ENCODE data around the gene ZNF282. TPM values are rescaled to one million over a fixed set of nuclear protein-coding genes. Genes with fewer than 3 reads are reported as not detected.

Gene ZNF282
- total RNA-seq, 2 donors from 2014 or later, result 37.4 to 46.7 TPM

GRCh38 chr7:149199234-149199995 is 4.1 kb downstream of the ZNF282 start:
- H3K27ac Mint-ChIP-seq, result peak overlapping the region; percentile 60 to 91
- no peak for DNase-seq (ENCODE audit: low spot score)
- H3K27me3 Mint-ChIP-seq, result no peaks in the 10 kb centered on the region
- peak overlapping the region; percentile 67 for H3K4me3 Mint-ChIP-seq
- H3K36me3 Mint-ChIP-seq, result peaks cover 41% of the 10 kb centered on the region
- no peak for ATAC-seq
- H3K4me1 Mint-ChIP-seq (ENCODE audit: low read depth in 2 of 2), result peaks cover 57 to 73% of the 10 kb centered on the region in 2 donors
- no peaks in the 10 kb centered on the region for H3K9me3 Mint-ChIP-seq

- Mint-ChIP-seq H3K36me3 (peaks cover 54% of the 10 kb centered on the region), H3K27ac (peak overlapping the region; percentile 91 to 93), H3K9me3 (no peaks in the 10 kb centered on the region), H3K4me1 (ENCODE audit: low read depth in 2 of 2) (peaks cover 50 to 53% of the 10 kb centered on the region in 2 donors), H3K4me3 (peak overlapping the region; percentile 65), H3K27me3 (no peaks in the 10 kb centered on the region)
- no peak for DNase-seq (ENCODE audit: low spot score)
- ATAC-seq, result peak; percentile 88 to 90
Observed at GRCh38 chr7:149202831-149203231, 7.5 kb downstream of the ZNF282 start.

- Mint-ChIP-seq H3K27me3 (no peaks in the 10 kb centered on the region), H3K36me3 (peaks cover 46% of the 10 kb centered on the region), H3K4me3 (no peak overlapping the region), H3K4me1 (ENCODE audit: low read depth in 2 of 2) (peaks cover 39 to 43% of the 10 kb centered on the region in 2 donors), H3K9me3 (no peaks in the 10 kb centered on the region), H3K27ac (peak overlapping the region in 1 of 2 donors; percentile 50)
- DNase-seq (ENCODE audit: low spot score) (no peak), ATAC-seq (no peak)
Observed at GRCh38 chr7:149205690-149206381, 10.5 kb downstream of the ZNF282 start.

GRCh38 chr7:149207324-149208035 is 12.1 kb downstream of the ZNF282 start:
- ATAC-seq (no peak), DNase-seq (ENCODE audit: low spot score) (no peak)
- peaks cover 37% of the 10 kb centered on the region for H3K36me3 Mint-ChIP-seq
- no peak overlapping the region for H3K4me3 Mint-ChIP-seq
- H3K27me3 Mint-ChIP-seq, result no peaks in the 10 kb centered on the region
- H3K4me1 Mint-ChIP-seq (ENCODE audit: low read depth in 2 of 2), result peaks cover 30 to 31% of the 10 kb centered on the region in 2 donors
- peak overlapping the region; percentile 48 to 91 for H3K27ac Mint-ChIP-seq
- no peaks in the 10 kb centered on the region for H3K9me3 Mint-ChIP-seq

GRCh38 chr7:149209518-149210269 is 14.3 kb downstream of the ZNF282 start:
- H3K27ac Mint-ChIP-seq, result peak overlapping the region; percentile 75 to 91
- H3K4me3 Mint-ChIP-seq, result peak overlapping the region; percentile 75
- peaks cover 13% of the 10 kb centered on the region in 2 donors for H3K4me1 Mint-ChIP-seq (ENCODE audit: low read depth in 2 of 2)
- DNase-seq (ENCODE audit: low spot score), result no peak
- H3K27me3 Mint-ChIP-seq, result no peaks in the 10 kb centered on the region
- peaks cover 34% of the 10 kb centered on the region for H3K36me3 Mint-ChIP-seq
- no peaks in the 10 kb centered on the region for H3K9me3 Mint-ChIP-seq
- peak; percentile 68 to 90 for ATAC-seq

GRCh38 chr7:149210551-149210950 is 15.2 kb downstream of the ZNF282 start:
- peaks cover 11 to 13% of the 10 kb centered on the region in 2 donors for H3K4me1 Mint-ChIP-seq (ENCODE audit: low read depth in 2 of 2)
- H3K36me3 Mint-ChIP-seq, result peaks cover 32% of the 10 kb centered on the region
- DNase-seq (ENCODE audit: low spot score) (no peak), ATAC-seq (no peak)
- H3K9me3 Mint-ChIP-seq, result no peaks in the 10 kb centered on the region
- H3K4me3 Mint-ChIP-seq, result peak overlapping the region; percentile 75
- H3K27ac Mint-ChIP-seq, result peak overlapping the region; percentile 75 to 91
- H3K27me3 Mint-ChIP-seq, result no peaks in the 10 kb centered on the region

- H3K4me3 Mint-ChIP-seq, result no peak overlapping the region
- no peaks in the 10 kb centered on the region for H3K9me3 Mint-ChIP-seq
- H3K27me3 Mint-ChIP-seq, result no peaks in the 10 kb centered on the region
- ATAC-seq (no peak), DNase-seq (ENCODE audit: low spot score) (no peak)
- H3K27ac Mint-ChIP-seq, result no peak overlapping the region
- H3K4me1 Mint-ChIP-seq (ENCODE audit: low read depth in 2 of 2), result peaks cover 12 to 13% of the 10 kb centered on the region in 2 donors
- peaks cover 33% of the 10 kb centered on the region for H3K36me3 Mint-ChIP-seq
Observed at GRCh38 chr7:149214020-149214720, 18.8 kb downstream of the ZNF282 start.

GRCh38 chr7:149216402-149216801 is 21.1 kb downstream of the ZNF282 start:
- DNase-seq (ENCODE audit: low spot score), result no peak
- Mint-ChIP-seq H3K27ac (peak overlapping the region in 1 of 2 donors; percentile 51), H3K36me3 (peaks cover 17% of the 10 kb centered on the region), H3K4me3 (no peak overlapping the region), H3K4me1 (ENCODE audit: low read depth in 2 of 2) (peaks cover 0 to 15% of the 10 kb centered on the region in 2 donors), H3K9me3 (no peaks in the 10 kb centered on the region), H3K27me3 (no peaks in the 10 kb centered on the region)
- no peak for ATAC-seq

GRCh38 chr7:149217570-149217969 is 22.2 kb downstream of the ZNF282 start:
- ATAC-seq (no peak), DNase-seq (ENCODE audit: low spot score) (no peak)
- no peaks in the 10 kb centered on the region for H3K9me3 Mint-ChIP-seq
- H3K36me3 Mint-ChIP-seq, result peaks cover 17% of the 10 kb centered on the region
- no peaks in the 10 kb centered on the region for H3K27me3 Mint-ChIP-seq
- peak overlapping the region in 1 of 2 donors; percentile 38 for H3K27ac Mint-ChIP-seq
- H3K4me1 Mint-ChIP-seq (ENCODE audit: low read depth in 2 of 2), result peaks cover 0 to 19% of the 10 kb centered on the region in 2 donors
- no peak overlapping the region for H3K4me3 Mint-ChIP-seq

GRCh38 chr7:149218469-149219420 is 23.4 kb downstream of the ZNF282 start:
- Mint-ChIP-seq H3K4me3 (no peak overlapping the region), H3K27ac (peak overlapping the region in 1 of 2 donors; percentile 63), H3K9me3 (no peaks in the 10 kb centered on the region), H3K4me1 (ENCODE audit: low read depth in 2 of 2) (peaks cover 0 to 19% of the 10 kb centered on the region in 2 donors), H3K27me3 (no peaks in the 10 kb centered on the region), H3K36me3 (peaks cover 15% of the 10 kb centered on the region)
- no peak for ATAC-seq
- no peak for DNase-seq (ENCODE audit: low spot score)

- no peak overlapping the region for H3K4me3 Mint-ChIP-seq
- peaks cover 9% of the 10 kb centered on the region for H3K36me3 Mint-ChIP-seq
- DNase-seq (ENCODE audit: low spot score), result no peak
- peaks cover 0 to 19% of the 10 kb centered on the region in 2 donors for H3K4me1 Mint-ChIP-seq (ENCODE audit: low read depth in 2 of 2)
- no peak overlapping the region for H3K27ac Mint-ChIP-seq
- H3K27me3 Mint-ChIP-seq, result no peaks in the 10 kb centered on the region
- ATAC-seq, result no peak
- H3K9me3 Mint-ChIP-seq, result no peaks in the 10 kb centered on the region
Observed at GRCh38 chr7:149220534-149220933, 25.2 kb downstream of the ZNF282 start.

GRCh38 chr7:149223176-149223575 is 27.8 kb downstream of the ZNF282 start:
- Mint-ChIP-seq H3K9me3 (no peaks in the 10 kb centered on the region), H3K27me3 (no peaks in the 10 kb centered on the region), H3K4me3 (no peak overlapping the region), H3K4me1 (ENCODE audit: low read depth in 2 of 2) (peaks cover 0 to 11% of the 10 kb centered on the region in 2 donors), H3K36me3 (peaks cover 6% of the 10 kb centered on the region), H3K27ac (no peak overlapping the region)
- ATAC-seq, result no peak
- no peak for DNase-seq (ENCODE audit: low spot score)

All from natural killer cell treated with Interleukin-12 subunit alpha and Interleukin-12 subunit beta and Interleukin-15 and Interleukin-18, amount 100 ng/mL, for 72 hours (primary cell).